ENCODE data around the gene PGGHG. TPM values are rescaled to one million over a fixed set of nuclear protein-coding genes. Genes with fewer than 3 reads are reported as not detected.
"Not testable (repeated sequence)": the region's sequence is repeated elsewhere in the genome, so short reads cannot be mapped to it uniquely, and the experiment has no call there.

The PGGHG gene
- total RNA-seq, 2 donors from 2014 or later = 18.8 to 20.7 TPM

DNA sequence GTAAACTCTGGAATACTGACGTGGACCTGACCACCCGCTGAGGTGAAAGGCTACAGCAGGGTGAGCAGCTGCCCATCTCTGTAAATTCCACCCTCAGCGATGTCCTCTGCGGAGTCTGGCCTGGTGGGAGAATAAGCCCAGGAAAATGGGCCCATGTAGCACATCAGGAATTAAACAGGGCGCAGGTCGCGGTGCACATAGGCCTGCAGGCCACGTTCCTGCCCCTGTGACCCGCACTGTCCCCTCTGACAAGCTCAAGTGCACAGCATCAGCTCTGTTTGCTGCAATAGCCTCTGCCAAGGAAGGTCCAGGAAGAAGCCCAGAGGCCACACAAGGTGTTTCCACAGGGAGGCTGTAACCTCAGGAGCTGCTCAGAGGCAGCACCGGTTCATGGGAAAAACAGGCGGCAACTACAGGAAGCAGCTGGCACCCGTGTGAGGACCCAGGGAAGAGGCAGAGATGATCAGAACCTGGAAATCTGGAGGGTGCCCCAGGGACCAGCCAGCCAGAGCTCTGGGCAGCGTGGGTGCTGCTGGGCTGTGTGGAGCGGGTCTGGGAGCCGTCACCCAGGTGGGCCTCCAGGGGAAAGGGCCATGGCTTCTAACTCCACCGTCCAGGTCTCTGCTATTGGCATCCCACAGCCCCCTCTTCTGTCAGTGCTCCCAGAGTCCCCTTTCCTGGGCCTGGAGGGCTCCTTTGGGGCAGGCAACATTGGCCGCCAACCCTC, 17.9 kb downstream of the PGGHG start:
- intact Hi-C loops (cut with DNase I) = loop anchor here (5.0 kb wide), 1 partner anchor 50 kb away; no protein-coding TSS in a partner anchor

DNA sequence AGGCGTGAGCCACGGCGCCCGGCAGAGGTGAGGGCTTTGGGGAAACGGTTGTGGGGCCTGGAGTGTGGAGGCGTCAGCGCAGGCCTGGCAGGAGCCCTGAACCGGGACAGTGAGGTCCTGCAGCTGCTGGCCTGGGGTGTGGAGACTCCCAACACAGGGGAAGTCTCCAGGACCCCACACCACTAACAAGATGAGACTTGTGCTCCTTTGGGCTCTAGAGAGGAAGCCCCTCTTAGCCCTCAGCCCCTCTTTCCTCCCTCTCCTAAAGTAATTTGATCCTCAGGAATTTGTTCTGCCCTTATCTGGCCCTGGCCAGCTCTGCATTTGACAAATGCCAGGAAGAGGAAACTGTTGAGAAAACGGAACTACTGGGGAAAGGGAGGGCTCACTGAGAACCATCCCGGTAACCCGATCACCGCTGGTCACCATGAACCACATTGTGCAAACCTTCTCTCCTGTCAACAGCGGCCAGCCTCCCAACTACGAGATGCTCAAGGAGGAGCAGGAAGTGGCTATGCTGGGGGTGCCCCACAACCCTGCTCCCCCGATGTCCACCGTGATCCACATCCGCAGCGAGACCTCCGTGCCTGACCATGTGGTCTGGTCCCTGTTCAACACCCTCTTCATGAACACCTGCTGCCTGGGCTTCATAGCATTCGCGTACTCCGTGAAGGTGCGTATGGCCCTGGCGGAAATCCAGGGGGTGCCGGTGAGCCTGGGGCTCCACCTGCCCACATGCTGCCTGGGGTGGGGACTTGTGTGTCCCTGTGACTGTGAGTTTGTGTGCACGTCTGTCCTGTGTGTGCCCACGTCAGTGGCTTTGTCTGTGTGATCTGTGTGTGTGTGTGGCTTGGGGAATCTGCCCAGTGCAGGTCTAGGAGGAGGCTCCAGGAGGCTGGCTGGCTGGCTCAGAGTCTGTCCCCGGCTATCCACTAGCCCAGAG, 19.1 kb downstream of the PGGHG start, which contains the start of gene IFITM2:
IFITM2 (plus strand) TSS at position 51 of the 943 bp plus-strand sequence; CDS start at position 428, 377 bp downstream.
- peak; percentile 94 for DNase-seq (ENCODE audit: low spot score)
- intact Hi-C loops (cut with DNase I) = loop anchor here (5.0 kb wide), 1 partner anchor 49 kb away; no protein-coding TSS in a partner anchor

More for the DNA sequence above, 17.9 kb downstream of the PGGHG start:
- DNase-seq (ENCODE audit: low spot score) = no peak

DNA sequence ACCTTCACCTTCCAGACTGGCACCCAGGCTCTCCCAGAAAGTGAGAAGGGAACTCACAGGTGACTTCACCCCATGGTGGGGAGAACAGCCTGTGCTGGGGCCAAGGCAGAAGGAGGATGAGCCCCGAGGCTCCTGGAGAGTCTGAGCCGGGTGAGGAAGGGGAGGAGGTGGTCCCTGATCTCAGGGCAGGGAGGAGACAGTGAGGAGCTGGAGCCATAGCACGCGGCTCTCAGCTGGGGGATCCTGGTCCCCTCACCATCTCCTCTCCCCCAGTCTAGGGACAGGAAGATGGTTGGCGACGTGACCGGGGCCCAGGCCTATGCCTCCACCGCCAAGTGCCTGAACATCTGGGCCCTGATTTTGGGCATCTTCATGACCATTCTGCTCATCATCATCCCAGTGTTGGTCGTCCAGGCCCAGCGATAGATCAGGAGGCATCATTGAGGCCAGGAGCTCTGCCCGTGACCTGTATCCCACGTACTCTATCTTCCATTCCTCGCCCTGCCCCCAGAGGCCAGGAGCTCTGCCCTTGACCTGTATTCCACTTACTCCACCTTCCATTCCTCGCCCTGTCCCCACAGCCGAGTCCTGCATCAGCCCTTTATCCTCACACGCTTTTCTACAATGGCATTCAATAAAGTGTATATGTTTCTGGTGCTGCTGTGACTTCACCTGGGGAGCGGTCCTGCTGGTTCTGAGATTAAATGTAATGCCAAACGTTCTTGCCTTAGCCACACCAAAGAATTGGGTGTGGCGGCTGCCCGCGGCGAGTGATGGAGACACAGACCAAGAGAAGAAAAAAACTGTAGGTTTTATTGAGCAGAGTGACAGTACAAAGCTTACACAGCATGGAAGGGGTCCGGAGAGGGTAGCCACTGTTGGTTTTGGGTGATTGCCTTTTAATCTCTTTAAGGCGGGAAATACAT, 20.1 kb downstream of the PGGHG start:
- intact Hi-C loops (cut with DNase I) = loop anchor here (5.0 kb wide), 1 partner anchor 48 kb away; no protein-coding TSS in a partner anchor
- DNase-seq (ENCODE audit: low spot score) = peak; percentile 75

DNA sequence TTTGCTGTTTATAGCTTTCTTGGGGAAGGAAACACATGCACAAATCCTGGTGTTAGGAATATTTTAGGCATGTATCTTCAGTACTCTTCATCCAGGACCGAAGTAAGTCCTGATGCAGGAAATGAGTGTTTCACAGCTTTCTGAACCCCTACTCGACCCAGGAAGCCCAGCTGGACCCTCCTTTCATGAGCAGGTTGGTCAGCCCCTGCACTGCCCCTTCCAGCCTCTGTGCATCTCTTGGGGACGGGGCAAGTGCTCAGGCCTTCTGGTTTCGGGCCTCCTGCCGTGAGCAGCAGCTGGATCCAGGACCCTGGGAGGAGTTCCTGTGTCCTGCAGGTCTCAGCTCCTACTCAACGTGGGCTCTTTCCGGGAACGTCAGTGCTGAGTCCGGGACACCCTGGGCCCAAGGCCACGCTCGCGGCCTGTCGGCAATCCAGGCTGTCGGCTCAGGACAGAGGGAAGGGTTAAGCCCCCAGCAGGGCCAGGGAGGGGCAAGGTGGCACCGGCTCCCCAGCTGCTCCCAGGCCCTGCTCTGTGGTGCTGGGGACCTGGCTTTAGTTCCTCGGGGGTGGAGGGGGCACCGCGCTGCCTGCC, 21.1 kb downstream of the PGGHG start:
- peak; percentile 79 for DNase-seq (ENCODE audit: low spot score)
- intact Hi-C loops (cut with DNase I) = loop anchor here (5.0 kb wide), 1 partner anchor 47 kb away; no protein-coding TSS in a partner anchor

DNA sequence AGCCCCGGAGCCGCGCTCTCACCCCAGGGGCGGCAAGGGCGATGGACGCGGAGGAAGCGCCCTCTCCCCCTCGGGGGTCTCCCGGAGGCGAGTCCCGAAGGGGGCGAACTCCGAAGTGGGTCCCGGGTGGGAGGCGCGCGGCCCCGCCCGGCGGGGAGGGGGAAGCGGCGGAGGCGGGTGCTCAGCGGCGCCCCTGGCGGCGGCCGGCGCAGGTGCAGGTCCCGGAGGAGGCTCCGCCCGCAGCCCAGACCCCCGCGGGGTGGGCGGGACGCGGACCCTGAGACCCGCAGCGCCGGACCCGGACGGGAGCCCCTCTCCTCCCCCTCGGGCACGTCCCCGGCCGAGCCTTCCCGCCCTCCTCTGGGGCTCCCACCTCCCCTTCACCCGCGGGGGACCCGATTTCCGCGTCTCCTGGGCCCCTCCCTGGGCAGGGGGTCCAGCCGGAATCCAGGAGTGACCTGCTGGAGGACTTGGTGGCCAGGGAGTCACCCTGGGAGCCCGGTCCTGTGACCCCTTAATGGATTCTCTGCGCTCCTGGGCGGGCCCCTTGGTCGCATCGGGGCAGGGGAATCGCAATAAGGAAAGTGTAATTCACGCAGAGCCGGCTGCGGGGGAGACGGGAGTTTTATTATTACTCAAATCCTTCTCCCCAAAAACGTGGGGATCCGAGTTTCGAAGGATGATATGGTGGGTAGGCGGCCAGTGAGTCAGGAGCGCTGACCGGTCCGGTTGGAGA, 22.3 kb downstream of the PGGHG start:
- peak; percentile 82 for DNase-seq (ENCODE audit: low spot score)
- intact Hi-C loops (cut with DNase I) = not testable (repeated sequence)

DNA sequence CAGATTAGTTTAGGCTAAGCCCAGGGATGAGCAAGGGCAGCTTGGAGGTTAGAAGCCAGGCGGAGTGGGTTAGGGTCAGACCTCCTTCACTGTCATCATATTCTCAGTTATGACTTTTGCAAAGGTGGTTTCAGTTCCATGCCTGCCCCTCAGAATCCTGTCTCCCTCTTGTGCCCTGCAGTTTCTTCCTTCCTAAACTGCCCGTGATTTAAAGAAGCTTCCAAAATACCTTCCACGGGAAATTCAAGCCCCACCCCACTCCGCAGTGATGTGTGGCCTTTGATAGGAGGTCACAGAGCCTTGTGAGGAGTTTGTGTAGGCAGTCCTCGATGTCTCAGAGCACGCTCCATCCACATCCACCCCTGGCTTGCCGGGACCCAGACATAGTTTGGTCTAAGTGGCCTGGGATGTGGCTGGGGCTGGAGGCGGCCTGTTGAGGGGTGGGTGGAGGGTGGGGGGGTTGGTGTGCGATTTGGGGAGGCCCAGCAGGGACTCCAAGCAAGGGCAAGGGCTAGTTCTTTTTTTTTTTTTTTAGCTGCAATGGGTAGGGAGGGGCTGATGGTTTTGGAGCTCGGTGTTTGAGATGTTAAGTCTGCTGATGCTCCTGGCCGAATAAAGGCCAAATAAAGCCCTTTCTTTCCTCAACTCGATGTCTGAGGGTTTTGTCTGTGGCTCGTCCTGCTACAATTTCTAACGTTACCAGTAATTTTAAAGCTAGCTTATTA, 23.3 kb downstream of the PGGHG start:
- intact Hi-C loops (cut with DNase I) = no loop called here

DNA sequence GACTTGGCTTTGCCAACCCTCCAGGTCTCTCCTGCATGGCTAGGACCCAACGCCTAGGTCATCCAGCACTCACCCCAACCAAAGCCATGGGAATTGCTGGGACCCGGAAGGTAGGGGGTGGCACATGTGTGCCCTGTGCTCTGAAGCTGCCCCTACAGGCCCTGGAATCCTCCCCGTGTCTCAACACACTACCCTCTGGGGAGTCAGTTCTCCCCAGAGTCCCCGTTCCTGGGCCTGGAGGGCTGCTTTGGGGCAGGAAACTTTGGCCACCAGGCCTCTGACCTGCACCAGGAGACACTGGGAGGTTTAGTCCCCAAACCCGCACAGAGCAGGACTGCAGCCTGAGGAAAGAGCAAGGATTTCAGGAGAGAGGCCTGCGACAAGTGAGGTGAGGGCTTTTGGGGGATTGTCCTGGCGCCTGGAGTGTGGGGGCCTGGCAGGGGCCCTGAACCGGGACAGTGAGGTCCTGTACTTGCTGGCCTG, 24.4 kb downstream of the PGGHG start:
- DNase-seq (ENCODE audit: low spot score) = peak; percentile 80
- intact Hi-C loops (cut with DNase I) = no loop called here

More for the DNA sequence above, 23.3 kb downstream of the PGGHG start:
- DNase-seq (ENCODE audit: low spot score) = no peak

DNA sequence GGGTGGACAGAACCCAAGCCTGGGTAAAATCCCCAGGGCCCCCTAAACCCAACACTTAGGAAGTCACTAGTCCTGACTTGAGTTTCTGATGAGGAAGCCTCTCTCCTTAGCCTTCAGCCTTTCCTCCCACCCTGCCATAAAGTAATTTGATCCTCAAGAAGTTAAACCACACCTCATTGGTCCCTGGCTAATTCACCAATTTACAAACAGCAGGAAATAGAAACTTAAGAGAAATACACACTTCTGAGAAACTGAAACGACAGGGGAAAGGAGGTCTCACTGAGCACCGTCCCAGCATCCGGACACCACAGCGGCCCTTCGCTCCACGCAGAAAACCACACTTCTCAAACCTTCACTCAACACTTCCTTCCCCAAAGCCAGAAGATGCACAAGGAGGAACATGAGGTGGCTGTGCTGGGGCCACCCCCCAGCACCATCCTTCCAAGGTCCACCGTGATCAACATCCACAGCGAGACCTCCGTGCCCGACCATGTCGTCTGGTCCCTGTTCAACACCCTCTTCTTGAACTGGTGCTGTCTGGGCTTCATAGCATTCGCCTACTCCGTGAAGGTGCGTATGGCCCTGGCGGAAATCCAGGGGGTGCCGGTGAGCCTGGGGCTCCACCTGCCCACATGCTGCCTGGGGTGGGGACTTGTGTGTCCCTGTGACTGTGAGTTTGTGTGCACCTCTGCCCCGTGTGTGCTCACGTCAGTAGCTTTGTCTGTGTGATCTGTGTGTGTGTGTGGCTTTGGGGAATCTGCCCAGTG, 25.0 kb downstream of the PGGHG start, which contains the start of gene IFITM1:
IFITM1 (plus strand) TSS at position 254 of the 767 bp plus-strand sequence; CDS start at position 385, 131 bp downstream.
- intact Hi-C loops (cut with DNase I) = no loop called here
- DNase-seq (ENCODE audit: low spot score) = peak; percentile 80

DNA sequence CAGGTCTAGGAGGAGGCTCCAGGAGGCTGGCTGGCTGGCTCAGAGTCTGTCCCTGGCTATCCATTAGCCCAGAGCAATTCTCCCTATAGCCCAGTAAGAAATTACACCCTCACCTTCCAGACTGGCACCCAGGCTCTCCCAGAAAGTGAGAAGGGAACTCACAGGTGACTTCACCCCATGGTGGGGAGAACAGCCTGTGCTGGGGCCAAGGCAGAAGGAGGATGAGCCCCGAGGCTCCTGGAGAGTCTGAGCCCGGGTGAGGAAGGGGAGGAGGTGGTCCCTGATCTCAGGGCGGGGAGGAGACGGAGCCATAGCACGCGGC, 25.6 kb downstream of the PGGHG start:
- intact Hi-C loops (cut with DNase I); DNase-seq (ENCODE audit: low spot score): not testable (repeated sequence)

DNA sequence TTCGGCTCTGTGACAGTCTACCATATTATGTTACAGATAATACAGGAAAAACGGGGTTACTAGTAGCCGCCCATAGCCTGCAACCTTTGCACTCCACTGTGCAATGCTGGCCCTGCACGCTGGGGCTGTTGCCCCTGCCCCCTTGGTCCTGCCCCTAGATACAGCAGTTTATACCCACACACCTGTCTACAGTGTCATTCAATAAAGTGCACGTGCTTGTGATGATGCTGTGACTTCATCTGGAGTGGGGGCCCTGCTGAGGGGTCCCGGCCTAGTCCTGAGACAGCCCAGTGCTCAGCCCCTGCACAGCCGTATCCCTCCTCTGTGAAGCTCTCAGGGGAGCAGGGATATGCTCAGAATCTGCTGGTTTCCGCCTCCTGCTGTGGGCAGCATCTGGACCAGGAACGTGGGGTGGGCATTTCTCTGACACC, 26.1 kb downstream of the PGGHG start:
- peak; percentile 64 for DNase-seq (ENCODE audit: low spot score)

DNA sequence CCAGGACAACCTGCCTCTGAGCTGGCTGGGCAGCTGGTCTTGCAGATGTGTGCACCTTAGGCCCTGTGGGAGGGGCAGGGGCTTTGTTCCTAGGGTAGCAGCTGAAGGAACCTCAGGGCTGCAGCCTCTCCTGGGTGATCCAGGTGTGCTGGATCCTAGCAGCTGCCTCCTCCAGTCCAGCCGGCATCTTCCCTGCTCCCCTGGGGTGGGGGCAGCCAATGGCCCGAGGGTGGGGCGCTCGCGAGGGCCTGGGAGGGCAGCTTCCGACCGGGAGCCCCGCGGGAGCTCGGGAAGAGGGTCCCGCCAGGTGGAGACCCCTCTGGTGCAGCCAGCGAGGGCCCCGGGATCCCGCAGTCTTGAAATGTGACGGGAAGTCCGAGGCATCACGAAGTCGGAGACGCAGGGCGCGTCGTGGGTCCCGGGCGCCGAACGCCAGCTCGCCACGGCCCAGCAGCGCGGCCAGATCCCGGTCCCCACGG, 26.6 kb downstream of the PGGHG start:
- peak; percentile 81 for DNase-seq (ENCODE audit: low spot score)
- intact Hi-C loops (cut with DNase I) = loop anchor here in 1 of 2 donors (5.0 kb wide), 1 partner anchor 37 kb away; no protein-coding TSS in a partner anchor

More for the DNA sequence above, 26.1 kb downstream of the PGGHG start:
- intact Hi-C loops (cut with DNase I) = loop anchor here in 1 of 2 donors (5.0 kb wide), 1 partner anchor 37 kb away; no protein-coding TSS in a partner anchor

DNA sequence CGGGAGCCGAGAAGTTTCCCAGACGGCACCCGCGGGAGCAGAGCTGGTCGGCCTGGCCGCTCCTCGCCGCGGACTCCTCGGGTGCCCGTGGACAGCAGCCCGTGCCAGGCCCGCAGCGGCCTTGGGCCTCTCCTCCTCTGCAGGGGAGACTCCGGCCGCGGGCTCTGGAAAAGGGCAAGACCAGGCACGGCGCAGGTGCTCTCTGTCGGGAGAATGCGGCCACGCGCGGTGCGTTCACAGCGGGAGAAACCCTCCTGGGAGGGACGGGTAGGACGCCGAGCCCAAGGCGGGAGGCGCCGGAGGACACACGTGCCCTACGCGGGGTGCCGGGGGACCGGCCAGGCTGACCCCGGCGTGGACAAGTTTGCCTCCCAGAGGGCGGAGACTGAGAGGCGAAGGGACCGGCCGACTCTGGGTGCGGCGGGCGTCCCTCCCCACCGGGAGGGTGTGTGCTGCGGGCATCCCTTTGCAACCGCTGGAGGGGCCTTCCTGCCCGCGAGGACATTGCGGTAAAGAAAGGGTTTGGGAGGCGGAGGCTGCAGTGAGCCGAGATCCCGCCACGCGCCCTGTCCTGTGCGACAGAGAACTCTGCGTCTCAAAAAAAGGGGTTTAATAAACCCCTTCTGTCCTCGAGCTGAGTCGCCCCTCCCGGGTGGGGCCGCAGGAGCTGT, 27.2 kb downstream of the PGGHG start:
- intact Hi-C loops (cut with DNase I) = loop anchor here in 1 of 2 donors (5.0 kb wide), 1 partner anchor 36 kb away; no protein-coding TSS in a partner anchor
- peak; percentile 84 for DNase-seq (ENCODE audit: low spot score)

DNA sequence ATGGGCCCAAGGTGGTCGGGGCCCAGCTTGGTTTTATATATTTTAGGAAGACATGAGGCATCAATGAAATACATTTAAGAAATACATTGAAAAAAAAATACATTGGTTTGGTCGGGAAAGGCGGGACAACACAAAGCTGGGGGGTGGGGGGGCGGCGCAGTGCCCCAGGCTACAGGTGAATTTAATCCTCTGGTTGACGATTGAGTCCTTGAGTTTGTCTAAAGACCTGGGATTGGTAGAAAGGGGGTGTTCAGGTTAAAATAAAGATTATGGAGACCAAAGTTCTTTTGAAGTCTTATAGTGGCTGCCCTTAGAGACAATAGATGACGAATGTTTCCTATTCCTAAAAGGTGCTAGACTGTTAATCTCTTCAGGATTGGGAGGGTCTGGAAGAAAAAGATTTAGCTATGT, 28.0 kb downstream of the PGGHG start:
- intact Hi-C loops (cut with DNase I) = loop anchor here in 1 of 2 donors (5.0 kb wide), 1 partner anchor 35 kb away; no protein-coding TSS in a partner anchor
- no peak for DNase-seq (ENCODE audit: low spot score)

DNA sequence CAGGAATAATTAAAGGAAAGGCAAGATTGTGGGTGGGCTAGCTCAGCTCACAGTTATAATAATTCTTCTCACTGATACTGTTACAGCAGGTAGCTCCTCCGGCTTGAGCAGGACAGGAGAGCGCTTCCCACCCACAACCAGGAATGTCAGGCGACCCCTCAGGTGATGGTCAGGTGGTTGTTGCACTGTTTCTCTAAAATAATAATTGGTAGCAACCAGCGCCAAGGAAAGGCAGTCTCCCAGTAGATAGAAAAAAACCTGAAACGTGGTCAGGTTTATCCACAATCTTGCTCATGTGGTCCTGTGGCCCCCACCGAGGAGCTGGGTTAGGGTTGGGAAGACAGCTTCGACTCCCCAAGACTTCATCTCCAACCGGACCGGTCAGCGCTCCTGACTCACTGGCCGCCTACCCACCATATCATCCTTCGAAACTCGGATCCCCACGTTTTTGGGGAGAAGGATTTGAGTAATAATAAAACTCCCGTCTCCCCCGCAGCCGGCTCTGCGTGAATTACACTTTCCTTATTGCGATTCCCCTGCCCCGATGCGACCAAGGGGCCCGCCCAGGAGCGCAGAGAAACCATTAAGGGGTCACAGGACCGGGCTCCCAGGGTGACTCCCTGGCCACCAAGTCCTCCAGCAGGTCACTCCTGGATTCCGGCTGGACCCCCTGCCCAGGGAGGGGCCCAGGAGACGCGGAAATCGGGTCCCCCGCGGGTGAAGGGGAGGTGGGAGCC, 28.9 kb downstream of the PGGHG start:
- intact Hi-C loops (cut with DNase I) = loop anchor here in 1 of 2 donors (5.0 kb wide), 1 partner anchor 34 kb away; no protein-coding TSS in a partner anchor
- DNase-seq (ENCODE audit: low spot score) = peak; percentile 69
